Fibroblast of pulmonary artery (primary cell): Measurements from ENCODE around the gene CSGALNACT2.
A peak's percentile ranks its signal among the peaks of the same experiment; 100 is the strongest.

Experiments used
- DNase-seq: peaks from one replicate; pipeline ENCODE4 v3.0.0-alpha.2; 2010; ENCODE audit warnings: low read depth
- H3K4me3 ChIP-seq: replicated peaks from 2 replicates; pipeline ENCODE4 v1.5.1; 2011; ENCODE audit warnings: low read depth, mild to moderate bottlenecking, control low read depth, low read length, moderate library complexity
- TF ChIP-seq, protein P1 (sequence below): IDR thresholded peaks from 2 replicates; pipeline ENCODE4 v1.5.1; 2011; ENCODE audit warnings: mild to moderate bottlenecking, control low read depth, low read length, inconsistent platforms; ENCODE audit errors: missing control alignments

Gene CSGALNACT2

GRCh38 chr10:43206391-43207235 lies 68.4 kb downstream of the CSGALNACT2 start:
- H3K4me3 ChIP-seq, result no peak overlapping the region
- no peak for DNase-seq
- TF ChIP-seq, protein P1, sequence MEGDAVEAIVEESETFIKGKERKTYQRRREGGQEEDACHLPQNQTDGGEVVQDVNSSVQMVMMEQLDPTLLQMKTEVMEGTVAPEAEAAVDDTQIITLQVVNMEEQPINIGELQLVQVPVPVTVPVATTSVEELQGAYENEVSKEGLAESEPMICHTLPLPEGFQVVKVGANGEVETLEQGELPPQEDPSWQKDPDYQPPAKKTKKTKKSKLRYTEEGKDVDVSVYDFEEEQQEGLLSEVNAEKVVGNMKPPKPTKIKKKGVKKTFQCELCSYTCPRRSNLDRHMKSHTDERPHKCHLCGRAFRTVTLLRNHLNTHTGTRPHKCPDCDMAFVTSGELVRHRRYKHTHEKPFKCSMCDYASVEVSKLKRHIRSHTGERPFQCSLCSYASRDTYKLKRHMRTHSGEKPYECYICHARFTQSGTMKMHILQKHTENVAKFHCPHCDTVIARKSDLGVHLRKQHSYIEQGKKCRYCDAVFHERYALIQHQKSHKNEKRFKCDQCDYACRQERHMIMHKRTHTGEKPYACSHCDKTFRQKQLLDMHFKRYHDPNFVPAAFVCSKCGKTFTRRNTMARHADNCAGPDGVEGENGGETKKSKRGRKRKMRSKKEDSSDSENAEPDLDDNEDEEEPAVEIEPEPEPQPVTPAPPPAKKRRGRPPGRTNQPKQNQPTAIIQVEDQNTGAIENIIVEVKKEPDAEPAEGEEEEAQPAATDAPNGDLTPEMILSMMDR, result no peak

- no peak for DNase-seq
- TF ChIP-seq, protein P1, result no peak
- no peak overlapping the region for H3K4me3 ChIP-seq
Measured at GRCh38 chr10:43208147-43209073, 70.2 kb downstream of the CSGALNACT2 start.

GRCh38 chr10:43209074-43209455 lies 70.8 kb downstream of the CSGALNACT2 start:
- DNase-seq, result no peak
- TF ChIP-seq, protein P1, result no peak

GRCh38 chr10:43209651-43210141 lies 71.5 kb downstream of the CSGALNACT2 start:
- DNase-seq, result no peak
- TF ChIP-seq, protein P1, result no peak
- H3K4me3 ChIP-seq, result no peak overlapping the region

More at GRCh38 chr10:43209074-43209455, 70.8 kb downstream of the CSGALNACT2 start:
- H3K4me3 ChIP-seq, result no peak overlapping the region

GRCh38 chr10:43210556-43210955 lies 72.3 kb downstream of the CSGALNACT2 start:
- no peak overlapping the region for H3K4me3 ChIP-seq
- DNase-seq, result no peak
- TF ChIP-seq, protein P1, result no peak

GRCh38 chr10:43211030-43211429 lies 72.8 kb downstream of the CSGALNACT2 start:
- peak; percentile 47 for DNase-seq
- H3K4me3 ChIP-seq, result no peak overlapping the region
- TF ChIP-seq, protein P1, result no peak
